H9 (cell line): ENCODE results near the gene MUC22. TPM values are rescaled to one million over a fixed set of nuclear protein-coding genes. Genes with fewer than 3 reads are reported as not detected.

Source experiments
- DNase-seq: peaks from one replicate; pipeline ENCODE4 v3.0.0-alpha.2; 2017
- H2AFZ ChIP-seq: one replicate; pipeline ENCODE4 v1.6.1; 2013; ENCODE audit warnings: mild to moderate bottlenecking, low read length, control low read depth, moderate library complexity
- H2AK5ac ChIP-seq: 2 replicates; pipeline ENCODE4 v1.6.1; 2013; ENCODE audit warnings: low read length, control low read depth, mixed read lengths; ENCODE audit not compliant: insufficient read length
- H2BK120ac ChIP-seq: one replicate; pipeline ENCODE4 v1.6.1; 2013; ENCODE audit warnings: low read depth, mild to moderate bottlenecking, low read length, control low read depth, inconsistent platforms; ENCODE audit not compliant: poor library complexity, severe bottlenecking
- H2BK12ac ChIP-seq: 2 replicates; pipeline ENCODE4 v1.6.1; 2013; ENCODE audit warnings: low read length, control low read depth, mixed read lengths, low read depth; ENCODE audit not compliant: insufficient read length
- H2BK15ac ChIP-seq: 2 replicates; pipeline ENCODE4 v1.6.1; 2013; ENCODE audit warnings: low read depth, low read length, control low read depth
- H2BK20ac ChIP-seq: one replicate; pipeline ENCODE4 v1.6.1; 2013; ENCODE audit warnings: low read depth, mild to moderate bottlenecking, low read length, control low read depth, inconsistent platforms; ENCODE audit not compliant: poor library complexity, severe bottlenecking
- H2BK5ac ChIP-seq: 2 replicates; pipeline ENCODE4 v1.6.1; 2013; ENCODE audit warnings: low read length, control low read depth, mixed read lengths; ENCODE audit not compliant: insufficient read length
- H3K14ac ChIP-seq: 2 replicates; pipeline ENCODE4 v1.6.1; 2013; ENCODE audit warnings: low read length, control low read depth; ENCODE audit not compliant: insufficient read depth
- H3K18ac ChIP-seq: 2 replicates; pipeline ENCODE4 v1.6.1; 2013; ENCODE audit warnings: low read depth, mild to moderate bottlenecking, mixed read lengths, low read length, control low read depth; ENCODE audit not compliant: insufficient read length
- H3K23ac ChIP-seq: 2 replicates; pipeline ENCODE4 v1.6.1; 2013; ENCODE audit warnings: low read length, control low read depth, mixed read lengths, low read depth; ENCODE audit not compliant: insufficient read length
- H3K23me2 ChIP-seq: 2 replicates; pipeline ENCODE4 v1.6.1; 2013; ENCODE audit warnings: low read depth, mild to moderate bottlenecking, mixed read lengths, low read length, control low read depth; ENCODE audit not compliant: insufficient read length, poor library complexity, severe bottlenecking
- H3K27ac ChIP-seq: 2 replicates; pipeline ENCODE4 v1.5.1; 2013; ENCODE audit warnings: low read length, control low read depth, mixed read lengths, low read depth; ENCODE audit not compliant: insufficient read length
- H3K27me3 ChIP-seq: 2 replicates; pipeline ENCODE4 v1.6.1; 2013; ENCODE audit warnings: low read length, control low read depth, inconsistent platforms; ENCODE audit not compliant: insufficient read depth
- H3K4ac ChIP-seq: 2 replicates; pipeline ENCODE4 v1.6.1; 2013; ENCODE audit warnings: low read depth, mild to moderate bottlenecking, control low read depth, inconsistent platforms, low read length, moderate library complexity
- H3K4me1 ChIP-seq: 2 replicates; pipeline ENCODE4 v1.6.1; 2013; ENCODE audit warnings: low read length, control low read depth, inconsistent platforms; ENCODE audit not compliant: insufficient read depth
- H3K4me2 ChIP-seq: 2 replicates; pipeline ENCODE4 v1.6.1; 2013; ENCODE audit warnings: low read length, control low read depth, mixed read lengths; ENCODE audit not compliant: insufficient read length, insufficient read depth
- H3K56ac ChIP-seq: 2 replicates; pipeline ENCODE4 v1.6.1; 2013; ENCODE audit warnings: low read depth, mild to moderate bottlenecking, mixed read lengths, low read length, control low read depth; ENCODE audit not compliant: insufficient read length
- H3K79me1 ChIP-seq: 2 replicates; pipeline ENCODE4 v1.6.1; 2013; ENCODE audit warnings: low read depth, mild to moderate bottlenecking, moderate library complexity, low read length, control low read depth, inconsistent platforms; ENCODE audit not compliant: insufficient read depth, poor library complexity, severe bottlenecking
- H3K79me2 ChIP-seq: 2 replicates; pipeline ENCODE4 v1.6.1; 2013; ENCODE audit warnings: low read length, control low read depth, inconsistent platforms; ENCODE audit not compliant: insufficient read depth
- H3K9ac ChIP-seq: 2 replicates; pipeline ENCODE4 v1.6.1; 2013; ENCODE audit warnings: low read length, control low read depth, mixed read lengths; ENCODE audit not compliant: insufficient read length; ENCODE audit errors: extremely low read depth
- H3K9me3 ChIP-seq: one replicate; pipeline ENCODE4 v1.6.1; 2013; ENCODE audit warnings: low read depth, low read length, inconsistent platforms; ENCODE audit not compliant: control insufficient read depth
- H3T11ph ChIP-seq: one replicate; pipeline ENCODE4 v1.6.1; 2013; ENCODE audit warnings: mild to moderate bottlenecking, low read length, control low read depth, inconsistent platforms
- H4K20me1 ChIP-seq: one replicate; pipeline ENCODE4 v1.6.1; 2013; ENCODE audit not compliant: control insufficient read depth, insufficient read length, insufficient read depth
- H4K5ac ChIP-seq: 2 replicates; pipeline ENCODE4 v1.6.1; 2013; ENCODE audit warnings: low read depth, mild to moderate bottlenecking, mixed read lengths, low read length, control low read depth; ENCODE audit not compliant: insufficient read length
- H4K8ac ChIP-seq: replicated peaks from 2 replicates; pipeline ENCODE4 v1.6.1; 2013; ENCODE audit warnings: low read length, control low read depth, mixed read lengths, low read depth; ENCODE audit not compliant: insufficient read length
- H4K91ac ChIP-seq: 2 replicates; pipeline ENCODE4 v1.6.1; 2013; ENCODE audit warnings: low read depth, mild to moderate bottlenecking, moderate library complexity, mixed read lengths, low read length, control low read depth; ENCODE audit not compliant: insufficient read length
- H3K27ac Mint-ChIP-seq, 3 experiments: 2 replicates in 2 of 3; 3 replicates in 1 of 3; pipeline ENCODE4 v1.8.0; 2020 to 2021; ENCODE audit warnings: mixed read lengths in 3 of 3, mild to moderate bottlenecking in 1 of 3, moderate library complexity in 1 of 3
- H3K27me3 Mint-ChIP-seq: 2 replicates; pipeline ENCODE4 v1.8.0; 2021; ENCODE audit warnings: low read depth, mild to moderate bottlenecking, moderate library complexity, mixed read lengths
- H3K36me3 Mint-ChIP-seq, 3 experiments: 2 replicates in 2 of 3; 3 replicates in 1 of 3; pipeline ENCODE4 v1.8.0; 2020 to 2021; ENCODE audit warnings: low read depth in 3 of 3, mixed read lengths in 3 of 3; ENCODE audit not compliant: insufficient read depth in 1 of 3
- H3K4me1 Mint-ChIP-seq, 2 experiments: 2 replicates each; pipeline ENCODE4 v1.8.0; 2020; ENCODE audit warnings: mixed read lengths in 2 of 2
- H3K4me3 Mint-ChIP-seq, 2 experiments: 2 replicates in 1 of 2; 3 replicates in 1 of 2; pipeline ENCODE4 v1.8.0; 2020 to 2021; ENCODE audit warnings: mild to moderate bottlenecking in 2 of 2, mixed read lengths in 2 of 2, moderate library complexity in 1 of 2
- H3K9me3 Mint-ChIP-seq, 2 experiments: 2 replicates in 1 of 2; 3 replicates in 1 of 2; pipeline ENCODE4 v1.8.0; 2020; ENCODE audit warnings: mild to moderate bottlenecking in 2 of 2, mixed read lengths in 2 of 2, moderate library complexity in 1 of 2
- CTCF ChIP-seq: fragments of 200-600 bp; sonication (generic); conservative IDR thresholded peaks from 3 replicates; pipeline ENCODE4 v1.8.0; 2021; ENCODE audit warnings: antibody characterized with exemption, mild to moderate bottlenecking
- WGBS: extraction: QIAGEN DNeasy Blood & Tissue Kit; methylation state at CpG from one replicate; pipeline ENCODE4 v1.1.7; 2013; ENCODE audit warnings: missing lambda C conversion rate, low lambda C conversion rate, mixed read lengths; ENCODE audit not compliant: insufficient read length; ENCODE audit errors: extremely low coverage; 5-methylcytosine and 5-hydroxymethylcytosine counted together
- total RNA-seq: library from RNA; stranded (reverse); gene quantifications from 2 replicates; pipeline ENCODE4 v1.2.1, GENCODE V29; 2021

MUC22 gene
- total RNA-seq, 1 experiment from 2014 or later = not detected

GRCh38 chr6:31035862-31036497, 25.7 kb downstream of the MUC22 start:
- Histone ChIP-seq H3K27ac (no peak overlapping the region), H3K4me1 (no peaks in the 10 kb centered on the region), H2AFZ (no peak overlapping the region), H3K9me3 (no peaks in the 10 kb centered on the region), H2BK5ac (no peak overlapping the region), H3K4ac (no peak overlapping the region), H3K23ac (no peak overlapping the region), H3K79me2 (no peaks in the 10 kb centered on the region), H2BK15ac (no peak overlapping the region), H4K20me1 (no peaks in the 10 kb centered on the region), H3K4me2 (no peak overlapping the region), H3K27me3 (no peaks in the 10 kb centered on the region), H3T11ph (no peak overlapping the region), H4K91ac (no peak overlapping the region), H3K56ac (no peak overlapping the region), H4K8ac (no peak overlapping the region), H3K9ac (no peak overlapping the region), H4K5ac (no peak overlapping the region), H3K79me1 (no peaks in the 10 kb centered on the region), H3K18ac (no peak overlapping the region), H2BK20ac (no peak overlapping the region), H2BK12ac (no peak overlapping the region), H2AK5ac (no peak overlapping the region), H2BK120ac (no peak overlapping the region), H3K14ac (no peak overlapping the region), H3K23me2 (no peaks in the 10 kb centered on the region)
- no peak for DNase-seq
- Mint-ChIP-seq H3K27me3 (peaks cover 8% of the 10 kb centered on the region), H3K4me1 (no peaks in the 10 kb centered on the region), H3K9me3 (no peaks in the 10 kb centered on the region; a peak in 2 of 5 replicates), H3K4me3 (no peak overlapping the region), H3K36me3 (no peaks in the 10 kb centered on the region), H3K27ac (no peak overlapping the region)
- no peak for TF ChIP-seq CTCF
- no CpG with 5 or more reads among the region's 4 CpGs for WGBS
